Measurements from ENCODE around the gene TARS3.
"Not testable (repeated sequence)": the region's sequence is repeated elsewhere in the genome, so short reads cannot be mapped to it uniquely, and the experiment has no call there.

The TARS3 gene

GRCh38 chr15:101654624-101655337 lies 69.5 kb downstream of the TARS3 start:
- H3K4me3 ChIP-seq (replicated peaks; ENCODE audit: insufficient read depth, low read length); H3K27me3 ChIP-seq (ENCODE audit: insufficient read depth, poor library complexity, severe bottlenecking); H3K27ac ChIP-seq (replicated peaks): not testable (repeated sequence)
- peak; percentile 57 to 82 for DNase-seq (ENCODE audit: low read depth in 1 of 2, low spot score in 1 of 2)
- peak; percentile 39 for TF ChIP-seq CTCF (IDR thresholded peaks at IDR 0.05; ENCODE audit: insufficient read depth, low read length)

GRCh38 chr15:101654171-101654570 lies 70.1 kb downstream of the TARS3 start:
- Histone ChIP-seq H3K4me3 (replicated peaks; ENCODE audit: insufficient read depth, low read length) (no peak overlapping the region), H3K27ac (replicated peaks) (no peak overlapping the region), H3K27me3 (ENCODE audit: insufficient read depth, poor library complexity, severe bottlenecking) (no peaks in the 10 kb centered on the region)
- TF ChIP-seq, protein P1, sequence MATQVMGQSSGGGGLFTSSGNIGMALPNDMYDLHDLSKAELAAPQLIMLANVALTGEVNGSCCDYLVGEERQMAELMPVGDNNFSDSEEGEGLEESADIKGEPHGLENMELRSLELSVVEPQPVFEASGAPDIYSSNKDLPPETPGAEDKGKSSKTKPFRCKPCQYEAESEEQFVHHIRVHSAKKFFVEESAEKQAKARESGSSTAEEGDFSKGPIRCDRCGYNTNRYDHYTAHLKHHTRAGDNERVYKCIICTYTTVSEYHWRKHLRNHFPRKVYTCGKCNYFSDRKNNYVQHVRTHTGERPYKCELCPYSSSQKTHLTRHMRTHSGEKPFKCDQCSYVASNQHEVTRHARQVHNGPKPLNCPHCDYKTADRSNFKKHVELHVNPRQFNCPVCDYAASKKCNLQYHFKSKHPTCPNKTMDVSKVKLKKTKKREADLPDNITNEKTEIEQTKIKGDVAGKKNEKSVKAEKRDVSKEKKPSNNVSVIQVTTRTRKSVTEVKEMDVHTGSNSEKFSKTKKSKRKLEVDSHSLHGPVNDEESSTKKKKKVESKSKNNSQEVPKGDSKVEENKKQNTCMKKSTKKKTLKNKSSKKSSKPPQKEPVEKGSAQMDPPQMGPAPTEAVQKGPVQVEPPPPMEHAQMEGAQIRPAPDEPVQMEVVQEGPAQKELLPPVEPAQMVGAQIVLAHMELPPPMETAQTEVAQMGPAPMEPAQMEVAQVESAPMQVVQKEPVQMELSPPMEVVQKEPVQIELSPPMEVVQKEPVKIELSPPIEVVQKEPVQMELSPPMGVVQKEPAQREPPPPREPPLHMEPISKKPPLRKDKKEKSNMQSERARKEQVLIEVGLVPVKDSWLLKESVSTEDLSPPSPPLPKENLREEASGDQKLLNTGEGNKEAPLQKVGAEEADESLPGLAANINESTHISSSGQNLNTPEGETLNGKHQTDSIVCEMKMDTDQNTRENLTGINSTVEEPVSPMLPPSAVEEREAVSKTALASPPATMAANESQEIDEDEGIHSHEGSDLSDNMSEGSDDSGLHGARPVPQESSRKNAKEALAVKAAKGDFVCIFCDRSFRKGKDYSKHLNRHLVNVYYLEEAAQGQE (IDR thresholded peaks at IDR 0.05; ENCODE audit: insufficient replicate concordance, low read depth), result no peak
- TF ChIP-seq CTCF (IDR thresholded peaks at IDR 0.05; ENCODE audit: insufficient read depth, low read length), result no peak
- TF ChIP-seq POLR2AphosphoS5 (IDR thresholded peaks at IDR 0.05; ENCODE audit: low read depth), result no peak
- no peak for TF ChIP-seq GABPA (IDR thresholded peaks at IDR 0.05; ENCODE audit: low read depth)
- no peak for TF ChIP-seq SPI1 (IDR thresholded peaks at IDR 0.05; ENCODE audit: borderline replicate concordance, low read depth)
- DNase-seq (ENCODE audit: low read depth in 1 of 2, low spot score in 1 of 2), result no peak

DNA sequence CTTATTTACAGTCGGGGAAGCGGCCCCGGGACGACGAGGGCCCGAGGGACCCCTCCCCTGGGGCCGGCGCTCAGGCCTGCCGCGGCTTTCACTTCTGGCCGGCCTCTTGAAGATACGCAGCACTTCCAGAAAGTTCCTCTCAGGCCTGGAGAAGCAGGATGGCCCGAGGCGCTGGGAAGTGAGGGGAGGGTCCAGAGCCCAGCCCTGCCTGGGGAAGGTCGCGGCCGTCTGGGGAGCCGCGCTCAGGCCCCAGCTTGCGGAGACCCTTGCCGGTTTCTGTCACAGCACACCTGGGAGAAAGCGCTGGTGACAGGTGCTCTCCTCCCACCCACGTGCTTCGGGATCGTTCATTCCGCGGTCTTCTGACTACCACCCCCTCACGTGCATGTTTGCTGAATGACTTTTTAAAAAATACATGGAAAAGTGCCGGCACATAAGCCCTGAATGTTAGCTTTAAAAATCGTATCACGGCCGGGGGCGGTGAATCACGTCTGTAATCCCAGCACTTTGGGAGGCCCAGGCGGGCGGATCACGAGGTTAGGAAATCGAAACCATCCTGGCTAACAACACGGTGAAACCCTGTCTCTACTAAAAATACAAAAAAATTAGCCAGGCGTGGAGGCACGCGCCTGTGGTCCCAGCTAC lies 71.4 kb downstream of the TARS3 start:
- no peak for DNase-seq (ENCODE audit: low read depth in 1 of 2, low spot score in 1 of 2)

More for the DNA sequence above, 71.4 kb downstream of the TARS3 start:
- Histone ChIP-seq H3K27me3 (ENCODE audit: insufficient read depth, poor library complexity, severe bottlenecking) (no peaks in the 10 kb centered on the region), H3K27ac (replicated peaks) (peak overlapping the region; percentile 86), H3K4me3 (replicated peaks; ENCODE audit: insufficient read depth, low read length) (peak overlapping the region; percentile 61)
- TF ChIP-seq CTCF (IDR thresholded peaks at IDR 0.05; ENCODE audit: insufficient read depth, low read length) (no peak), GABPA (IDR thresholded peaks at IDR 0.05; ENCODE audit: low read depth) (no peak), POLR2AphosphoS5 (IDR thresholded peaks at IDR 0.05; ENCODE audit: low read depth) (no peak), SPI1 (IDR thresholded peaks at IDR 0.05; ENCODE audit: borderline replicate concordance, low read depth) (no peak)
- TF ChIP-seq, protein P1 (IDR thresholded peaks at IDR 0.05; ENCODE audit: insufficient replicate concordance, low read depth), result no peak

Data from HL-60 (cell line).